Smooth muscle cell (in vitro differentiated cells): Measurements from ENCODE around the gene GARNL3. TPM values are rescaled to one million over a fixed set of nuclear protein-coding genes. Genes with fewer than 3 reads are reported as not detected.

Experiments used
- DNase-seq: peaks from one replicate; lab custom pipeline; 2025; ENCODE audit not compliant: unreplicated experiment; lab: John Stamatoyannopoulos, UW
- H2AFZ ChIP-seq: fragments of 200-600 bp; sonication (generic); 2 replicates; pipeline ENCODE4 v1.6.0; 2016; ENCODE audit warnings: antibody characterized with exemption, low read depth, mild to moderate bottlenecking
- H3F3A ChIP-seq: fragments of 200-600 bp; sonication (generic); 2 replicates; pipeline ENCODE4 v1.6.0; 2017; ENCODE audit warnings: antibody characterized with exemption, low read depth
- H3K27ac ChIP-seq: fragments of 200-600 bp; sonication (generic); 2 replicates; pipeline ENCODE4 v1.5.1; 2016; ENCODE audit warnings: low read depth, mild to moderate bottlenecking
- H3K27me3 ChIP-seq: fragments of 200-600 bp; sonication (generic); 2 replicates; pipeline ENCODE4 v1.6.1; 2016; ENCODE audit warnings: low read depth, mild to moderate bottlenecking
- H3K36me3 ChIP-seq: fragments of 200-600 bp; sonication (generic); 2 replicates; pipeline ENCODE4 v1.5.1; 2016; ENCODE audit warnings: low read depth
- H3K4me1 ChIP-seq: fragments of 200-600 bp; sonication (generic); 2 replicates; pipeline ENCODE4 v1.5.1; 2016; ENCODE audit warnings: low read depth
- H3K4me2 ChIP-seq: fragments of 200-600 bp; sonication (generic); 2 replicates; pipeline ENCODE4 v1.6.0; 2016; ENCODE audit warnings: mild to moderate bottlenecking
- H3K4me3 ChIP-seq: fragments of 200-600 bp; sonication (generic); 2 replicates; pipeline ENCODE4 v1.5.1; 2016; ENCODE audit warnings: mild to moderate bottlenecking
- H3K79me2 ChIP-seq: fragments of 200-600 bp; sonication (generic); 2 replicates; pipeline ENCODE4 v1.6.0; 2016; ENCODE audit warnings: low read depth, mild to moderate bottlenecking
- H3K9ac ChIP-seq: fragments of 200-600 bp; sonication (generic); 2 replicates; pipeline ENCODE4 v1.6.0; 2016; ENCODE audit warnings: low read depth
- H3K9me3 ChIP-seq: fragments of 200-600 bp; sonication (generic); replicated peaks from 2 replicates; pipeline ENCODE4 v1.5.1; 2016; ENCODE audit warnings: low read depth
- H4K20me1 ChIP-seq: fragments of 200-600 bp; sonication (generic); 2 replicates; pipeline ENCODE4 v1.6.0; 2016; ENCODE audit warnings: low read depth
- WGBS: methylation state at CpG from one replicate; pipeline ENCODE4 v1.1.7; 2016; ENCODE audit warnings: low lambda C conversion rate; 5-methylcytosine and 5-hydroxymethylcytosine counted together
- polyA plus RNA-seq: library from polyadenylated mRNA; unstranded; fragments of >200 nt; fragmentation: Nextera tagmentation; extraction: Ambion mirVana; gene quantifications from 2 replicates; pipeline ENCODE4 v1.2.1, GENCODE V29; 2016
- total RNA-seq: library from RNA; depleted of rRNA; stranded (reverse); fragments of >200 nt; gene quantifications from 2 replicates; pipeline ENCODE4 v1.2.3, GENCODE V29; 2014
- TF ChIP-seq, protein P1 (sequence below): fragments of 200-600 bp; sonication (generic); IDR thresholded peaks from 2 replicates; pipeline ENCODE4 v1.5.1; 2017; ENCODE audit warnings: borderline replicate concordance, mild to moderate bottlenecking, antibody characterized with exemption; ENCODE audit not compliant: insufficient read depth, poor library complexity, severe bottlenecking

Gene GARNL3
- total and polyA plus RNA-seq, 2 experiments from 2014 or later: 4.7 to 18.5 TPM

DNA sequence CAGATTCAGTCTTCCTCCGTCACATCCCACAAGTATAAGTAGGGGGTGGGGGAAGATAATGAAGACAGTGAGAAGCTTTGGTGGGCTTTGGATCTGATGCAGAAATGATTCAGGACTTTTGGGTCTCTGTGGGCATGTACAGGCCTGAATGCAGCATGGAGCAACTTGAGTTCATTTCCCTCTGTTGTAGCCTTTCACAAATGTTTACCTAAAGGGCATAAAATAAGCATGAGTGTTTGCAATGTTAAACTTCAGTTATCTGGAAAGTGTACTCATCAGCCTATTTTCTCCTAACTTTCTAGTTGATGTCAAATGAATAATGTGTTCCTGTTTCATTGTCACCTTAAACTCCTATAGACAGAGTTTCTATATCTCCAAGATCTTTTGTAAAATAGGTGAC lies 39.3 kb downstream of the GARNL3 start:
- Histone ChIP-seq H2AFZ (no peak overlapping the region), H3K4me1 (no peaks in the 10 kb centered on the region), H3K36me3 (no peaks in the 10 kb centered on the region), H3K79me2 (no peaks in the 10 kb centered on the region), H4K20me1 (no peaks in the 10 kb centered on the region), H3K9me3 (no peaks in the 10 kb centered on the region), H3K27ac (no peak overlapping the region), H3K4me2 (no peak overlapping the region), H3F3A (peaks cover 1% of the 10 kb centered on the region), H3K4me3 (no peak overlapping the region), H3K9ac (no peak overlapping the region), H3K27me3 (no peaks in the 10 kb centered on the region)
- no peak for DNase-seq
- WGBS: 71% methylated on average over 1 of the region's 1 CpG
- TF ChIP-seq, protein P1, sequence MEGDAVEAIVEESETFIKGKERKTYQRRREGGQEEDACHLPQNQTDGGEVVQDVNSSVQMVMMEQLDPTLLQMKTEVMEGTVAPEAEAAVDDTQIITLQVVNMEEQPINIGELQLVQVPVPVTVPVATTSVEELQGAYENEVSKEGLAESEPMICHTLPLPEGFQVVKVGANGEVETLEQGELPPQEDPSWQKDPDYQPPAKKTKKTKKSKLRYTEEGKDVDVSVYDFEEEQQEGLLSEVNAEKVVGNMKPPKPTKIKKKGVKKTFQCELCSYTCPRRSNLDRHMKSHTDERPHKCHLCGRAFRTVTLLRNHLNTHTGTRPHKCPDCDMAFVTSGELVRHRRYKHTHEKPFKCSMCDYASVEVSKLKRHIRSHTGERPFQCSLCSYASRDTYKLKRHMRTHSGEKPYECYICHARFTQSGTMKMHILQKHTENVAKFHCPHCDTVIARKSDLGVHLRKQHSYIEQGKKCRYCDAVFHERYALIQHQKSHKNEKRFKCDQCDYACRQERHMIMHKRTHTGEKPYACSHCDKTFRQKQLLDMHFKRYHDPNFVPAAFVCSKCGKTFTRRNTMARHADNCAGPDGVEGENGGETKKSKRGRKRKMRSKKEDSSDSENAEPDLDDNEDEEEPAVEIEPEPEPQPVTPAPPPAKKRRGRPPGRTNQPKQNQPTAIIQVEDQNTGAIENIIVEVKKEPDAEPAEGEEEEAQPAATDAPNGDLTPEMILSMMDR: no peak

DNA sequence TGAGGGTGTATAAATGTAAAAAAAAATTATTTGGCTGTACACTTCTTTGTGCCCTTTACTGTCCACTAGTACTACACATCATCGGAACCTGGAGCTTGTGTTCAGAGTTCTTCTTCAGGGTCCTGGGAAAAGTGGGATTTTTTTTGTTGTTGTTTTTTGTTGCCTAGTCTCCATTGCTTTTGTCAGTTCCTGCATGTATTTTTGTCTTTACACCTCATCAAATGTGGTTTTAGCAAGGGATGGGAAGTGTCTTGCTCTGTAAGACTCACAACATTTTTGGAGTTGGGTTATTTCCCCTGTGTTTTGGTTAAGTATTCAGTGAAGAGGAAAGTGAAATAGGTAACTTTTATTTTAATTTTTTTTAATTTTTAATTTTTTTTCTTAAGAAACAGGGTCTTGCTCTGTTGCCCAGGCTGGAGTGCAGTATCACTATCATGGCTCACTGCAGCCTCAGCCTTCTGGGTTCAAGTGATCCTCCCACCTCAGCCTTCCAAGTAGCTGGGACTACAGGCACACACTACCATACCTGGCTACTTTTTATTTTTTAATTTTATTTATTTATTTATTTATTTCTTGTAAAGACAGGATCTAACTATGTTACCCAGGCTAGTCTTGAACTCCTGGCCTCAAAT lies 40.7 kb downstream of the GARNL3 start:
- DNase-seq: no peak
- H3K4me2 ChIP-seq: no peak overlapping the region
- H3K9ac ChIP-seq: no peak overlapping the region
- 100% methylated on average over 1 of the region's 1 CpG for WGBS
- no peaks in the 10 kb centered on the region for H3K79me2 ChIP-seq
- H4K20me1 ChIP-seq: no peaks in the 10 kb centered on the region
- no peaks in the 10 kb centered on the region for H3K27me3 ChIP-seq
- H3F3A ChIP-seq: peaks cover 8% of the 10 kb centered on the region
- no peak overlapping the region for H2AFZ ChIP-seq
- peaks cover 3% of the 10 kb centered on the region for H3K4me1 ChIP-seq
- H3K9me3 ChIP-seq: no peaks in the 10 kb centered on the region
- no peak overlapping the region for H3K4me3 ChIP-seq
- H3K36me3 ChIP-seq: no peaks in the 10 kb centered on the region
- TF ChIP-seq, protein P1: no peak
- H3K27ac ChIP-seq: no peak overlapping the region

DNA sequence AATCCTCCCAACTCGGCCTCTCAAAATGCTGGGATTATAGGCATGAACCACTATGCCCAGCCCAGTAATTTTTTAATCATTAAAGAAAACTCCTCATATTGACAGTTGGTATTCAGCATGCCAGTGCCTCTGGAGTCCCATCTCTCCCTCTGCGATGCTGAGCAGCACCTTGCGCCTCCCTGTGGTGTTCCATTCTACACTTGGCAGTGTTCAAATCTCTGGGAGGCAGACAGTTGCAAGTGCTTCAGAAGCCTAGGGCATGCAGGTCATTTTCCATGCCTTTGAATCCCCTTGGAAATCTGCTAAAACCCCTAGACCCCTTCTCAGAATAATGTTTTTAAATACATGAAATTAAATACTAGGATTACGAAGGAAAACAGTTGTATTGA lies 41.3 kb downstream of the GARNL3 start:
- TF ChIP-seq, protein P1: no peak
- H3K36me3 ChIP-seq: no peaks in the 10 kb centered on the region
- DNase-seq: no peak
- WGBS: 84% methylated on average over 4 of the region's 4 CpGs
- no peak overlapping the region for H3K4me3 ChIP-seq
- peaks cover 3% of the 10 kb centered on the region for H3K4me1 ChIP-seq
- H3K27ac ChIP-seq: no peak overlapping the region
- H3K9ac ChIP-seq: no peak overlapping the region
- no peaks in the 10 kb centered on the region for H3K79me2 ChIP-seq
- H3K27me3 ChIP-seq: no peaks in the 10 kb centered on the region
- H2AFZ ChIP-seq: no peak overlapping the region
- peaks cover 8% of the 10 kb centered on the region for H3F3A ChIP-seq
- no peak overlapping the region for H3K4me2 ChIP-seq
- no peaks in the 10 kb centered on the region for H4K20me1 ChIP-seq
- H3K9me3 ChIP-seq: no peaks in the 10 kb centered on the region

DNA sequence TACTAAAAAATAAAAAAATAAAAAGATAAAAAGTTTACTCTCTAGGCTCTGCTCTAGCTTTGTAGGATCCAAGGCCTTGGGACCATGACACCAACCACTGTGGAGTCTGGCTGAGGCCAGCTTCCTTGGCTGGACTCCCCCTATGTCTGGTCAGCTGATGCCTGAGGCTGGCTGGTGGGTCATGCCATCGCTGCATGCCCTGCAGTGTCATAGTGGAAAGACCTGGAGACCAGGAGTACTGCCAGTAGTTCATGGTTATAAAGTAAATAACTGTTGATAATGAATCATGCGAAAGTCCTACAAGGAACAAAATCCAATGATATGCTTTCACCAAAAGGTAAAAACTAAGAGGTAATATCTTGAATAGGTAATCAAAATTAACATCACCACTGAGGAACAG lies 43.2 kb downstream of the GARNL3 start:
- Histone ChIP-seq H3K9ac (no peak overlapping the region), H4K20me1 (no peaks in the 10 kb centered on the region), H3K36me3 (no peaks in the 10 kb centered on the region), H3K4me1 (peaks cover 3% of the 10 kb centered on the region), H3K27ac (peak overlapping the region; percentile 60), H3F3A (peaks cover 8% of the 10 kb centered on the region), H3K79me2 (no peaks in the 10 kb centered on the region), H3K9me3 (no peaks in the 10 kb centered on the region), H3K4me2 (no peak overlapping the region), H2AFZ (no peak overlapping the region), H3K27me3 (no peaks in the 10 kb centered on the region), H3K4me3 (no peak overlapping the region)
- 90% methylated on average over 2 of the region's 2 CpGs for WGBS
- no peak for DNase-seq
- TF ChIP-seq, protein P1: no peak
